SK-N-SH treated with all-trans-retinoic acid at 6 μM for 48 hours (cell line): ENCODE results near the gene CTPS2.
A peak's percentile ranks its signal among the peaks of the same experiment; 100 is the strongest.
"Not testable (repeated sequence)": the region's sequence is repeated elsewhere in the genome, so short reads cannot be mapped to it uniquely, and the experiment has no call there.

ENCODE experiments used
- ATAC-seq: fragments of 200-7000 bp; cut with Tn5 transposase; 3 replicates; pipeline ENCODE4 v1.9.1; 2020; ENCODE audit warnings: mild to moderate bottlenecking, moderate library complexity
- ARNTL ChIP-seq: fragments of 450-650 bp; formaldehyde crosslinking; IDR thresholded peaks from 2 replicates; pipeline ENCODE4 v1.5.0; 2020; ENCODE audit warnings: low read depth, mild to moderate bottlenecking, moderate library complexity, borderline replicate concordance
- BACH2 ChIP-seq: fragments of 250-450 bp; sonication (Bioruptor Pico); IDR thresholded peaks from 2 replicates; pipeline ENCODE4 v1.9.0; 2021; ENCODE audit warnings: mild to moderate bottlenecking, borderline replicate concordance
- CREB5 ChIP-seq: fragments of 250-450 bp; sonication (Bioruptor Pico); IDR thresholded peaks from 2 replicates; pipeline ENCODE4 v1.5.1; 2020; ENCODE audit warnings: low read depth, mild to moderate bottlenecking, moderate library complexity
- CSDC2 ChIP-seq: fragments of 250-450 bp; sonication (Bioruptor Pico); IDR thresholded peaks from 2 replicates; pipeline ENCODE4 v1.5.0; 2020; ENCODE audit warnings: mild to moderate bottlenecking, moderate library complexity
- CSRNP3 ChIP-seq: fragments of 250-450 bp; sonication (Bioruptor Pico); IDR thresholded peaks from 2 replicates; pipeline ENCODE4 v1.5.1; 2021; ENCODE audit warnings: mild to moderate bottlenecking, moderate library complexity
- ESRRG ChIP-seq: fragments of 250-450 bp; sonication (Bioruptor Pico); IDR thresholded peaks from 2 replicates; pipeline ENCODE4 v1.6.1; 2021; ENCODE audit warnings: mild to moderate bottlenecking
- GLIS3 ChIP-seq: fragments of 250-450 bp; sonication (Bioruptor Pico); IDR thresholded peaks from 2 replicates; pipeline ENCODE4 v1.5.0; 2020; ENCODE audit warnings: mild to moderate bottlenecking, moderate library complexity
- ISL1 ChIP-seq: fragments of 250-450 bp; sonication (Bioruptor Pico); IDR thresholded peaks from 2 replicates; pipeline ENCODE4 v2.1.2; 2022; ENCODE audit warnings: mild to moderate bottlenecking, moderate library complexity
- PATZ1 ChIP-seq: fragments of 250-450 bp; sonication (Bioruptor Pico); IDR thresholded peaks from 2 replicates; pipeline ENCODE4 v1.8.0; 2020; ENCODE audit warnings: mild to moderate bottlenecking, moderate library complexity, borderline replicate concordance
- POU6F1 ChIP-seq: fragments of 250-450 bp; sonication (Bioruptor Pico); IDR thresholded peaks from 2 replicates; pipeline ENCODE4 v1.8.0; 2021; ENCODE audit warnings: low read depth, mild to moderate bottlenecking, moderate library complexity, borderline replicate concordance
- PPARA ChIP-seq: fragments of 250-450 bp; sonication (Bioruptor Pico); IDR thresholded peaks from 2 replicates; pipeline ENCODE4 v1.5.0; 2020; ENCODE audit warnings: mild to moderate bottlenecking, borderline replicate concordance
- RARB ChIP-seq: fragments of 250-450 bp; sonication (Bioruptor Pico); IDR thresholded peaks from 2 replicates; pipeline ENCODE4 v1.8.0; 2021; ENCODE audit warnings: mild to moderate bottlenecking, moderate library complexity
- TCF4 ChIP-seq: fragments of 250-450 bp; sonication (Bioruptor Pico); IDR thresholded peaks from 2 replicates; pipeline ENCODE4 v1.8.0; 2021; ENCODE audit warnings: mild to moderate bottlenecking, moderate library complexity, borderline replicate concordance
- TOX ChIP-seq: fragments of 250-450 bp; sonication (Bioruptor Pico); IDR thresholded peaks from 2 replicates; pipeline ENCODE4 v1.8.0; 2021; ENCODE audit warnings: mild to moderate bottlenecking, moderate library complexity, borderline replicate concordance
- TSHZ2 ChIP-seq: fragments of 250-450 bp; sonication (Bioruptor Pico); IDR thresholded peaks from 2 replicates; pipeline ENCODE4 v1.5.0; 2020; ENCODE audit warnings: mild to moderate bottlenecking, moderate library complexity
- ZFP3 ChIP-seq: fragments of 250-450 bp; sonication (Bioruptor Pico); IDR thresholded peaks from 2 replicates; pipeline ENCODE4 v1.5.0; 2020; ENCODE audit warnings: mild to moderate bottlenecking, moderate library complexity
- ZFP30 ChIP-seq: fragments of 450-650 bp; formaldehyde crosslinking; IDR thresholded peaks from 2 replicates; pipeline ENCODE4 v1.5.0; 2022; ENCODE audit warnings: mild to moderate bottlenecking, moderate library complexity
- ZNF565 ChIP-seq: fragments of 450-650 bp; formaldehyde crosslinking; conservative IDR thresholded peaks from 2 replicates; pipeline ENCODE4 v1.5.0; 2020; ENCODE audit warnings: low read depth, mild to moderate bottlenecking, moderate library complexity
- ZNF8 ChIP-seq: fragments of 450-650 bp; formaldehyde crosslinking; IDR thresholded peaks from 2 replicates; pipeline ENCODE4 v1.5.0; 2020; ENCODE audit warnings: mild to moderate bottlenecking, moderate library complexity

The CTPS2 gene

GRCh38 chrX:16718824-16719333 lies 6.4 kb upstream of the CTPS2 start:
- ATAC-seq = no peak
- TF ChIP-seq CSDC2 (CRISPR knock-in tag) (no peak), TSHZ2 (CRISPR knock-in tag) (no peak), ZNF8 (0 out of 2 replicates have a peak, but pooled peaks have one; percentile 29)

- not testable (repeated sequence) for ATAC-seq
Observed at GRCh38 chrX:16716451-16716850, 4.0 kb upstream of the CTPS2 start.

GRCh38 chrX:16715638-16716037 lies 3.2 kb upstream of the CTPS2 start:
- ATAC-seq = not testable (repeated sequence)

- no peak for ATAC-seq
- TF ChIP-seq GLIS3 (CRISPR knock-in tag) (no peak), TSHZ2 (CRISPR knock-in tag) (no peak), TOX (CRISPR knock-in tag) (no peak), CSDC2 (CRISPR knock-in tag) (no peak), ZFP3 (CRISPR knock-in tag) (no peak), BACH2 (CRISPR knock-in tag) (no peak)
Observed at GRCh38 chrX:16714504-16714903, 2.0 kb upstream of the CTPS2 start.

- TF ChIP-seq ARNTL (CRISPR knock-in tag) = no peak
- peak; percentile 72 for ATAC-seq
Observed at GRCh38 chrX:16711893-16712547, 449 bp downstream of the CTPS2 start.

GRCh38 chrX:16711219-16711811 lies 1.2 kb downstream of the CTPS2 start:
- TF ChIP-seq ZNF8 (no peak), POU6F1 (no peak), GLIS3 (CRISPR knock-in tag) (no peak), PPARA (no peak), TOX (CRISPR knock-in tag) (no peak), ZFP30 (CRISPR knock-in tag) (no peak), CSDC2 (CRISPR knock-in tag) (no peak), ISL1 (CRISPR knock-in tag) (no peak), ZFP3 (CRISPR knock-in tag) (no peak), ZNF565 (CRISPR knock-in tag) (no peak), ARNTL (CRISPR knock-in tag) (no peak), ESRRG (no peak), TCF4 (no peak), CSRNP3 (CRISPR knock-in tag) (no peak), CREB5 (CRISPR knock-in tag) (no peak), BACH2 (CRISPR knock-in tag) (no peak), RARB (no peak), PATZ1 (CRISPR knock-in tag) (no peak)
- no peak for ATAC-seq
